ENCODE results near the gene RALB.
"Not testable (repeated sequence)": the region's sequence is repeated elsewhere in the genome, so short reads cannot be mapped to it uniquely, and the experiment has no call there.

RALB gene

GRCh38 chr2:120224735-120225548 is 27.7 kb upstream of the RALB start:
- no peak for DNase-seq (ENCODE audit: low spot score)

- DNase-seq (ENCODE audit: low spot score): no peak
These were observed 27.0 kb upstream of the RALB start for GRCh38 chr2:120225549-120226065.

GRCh38 chr2:120226316-120226715 is 26.3 kb upstream of the RALB start:
- DNase-seq (ENCODE audit: low spot score): no peak

GRCh38 chr2:120227111-120227991 is 25.3 kb upstream of the RALB start:
- no peak for DNase-seq (ENCODE audit: low spot score)

GRCh38 chr2:120228503-120228902 is 24.1 kb upstream of the RALB start:
- DNase-seq (ENCODE audit: low spot score): no peak

- DNase-seq (ENCODE audit: low spot score): no peak
These were observed 23.3 kb upstream of the RALB start for GRCh38 chr2:120229341-120229740.

DNA sequence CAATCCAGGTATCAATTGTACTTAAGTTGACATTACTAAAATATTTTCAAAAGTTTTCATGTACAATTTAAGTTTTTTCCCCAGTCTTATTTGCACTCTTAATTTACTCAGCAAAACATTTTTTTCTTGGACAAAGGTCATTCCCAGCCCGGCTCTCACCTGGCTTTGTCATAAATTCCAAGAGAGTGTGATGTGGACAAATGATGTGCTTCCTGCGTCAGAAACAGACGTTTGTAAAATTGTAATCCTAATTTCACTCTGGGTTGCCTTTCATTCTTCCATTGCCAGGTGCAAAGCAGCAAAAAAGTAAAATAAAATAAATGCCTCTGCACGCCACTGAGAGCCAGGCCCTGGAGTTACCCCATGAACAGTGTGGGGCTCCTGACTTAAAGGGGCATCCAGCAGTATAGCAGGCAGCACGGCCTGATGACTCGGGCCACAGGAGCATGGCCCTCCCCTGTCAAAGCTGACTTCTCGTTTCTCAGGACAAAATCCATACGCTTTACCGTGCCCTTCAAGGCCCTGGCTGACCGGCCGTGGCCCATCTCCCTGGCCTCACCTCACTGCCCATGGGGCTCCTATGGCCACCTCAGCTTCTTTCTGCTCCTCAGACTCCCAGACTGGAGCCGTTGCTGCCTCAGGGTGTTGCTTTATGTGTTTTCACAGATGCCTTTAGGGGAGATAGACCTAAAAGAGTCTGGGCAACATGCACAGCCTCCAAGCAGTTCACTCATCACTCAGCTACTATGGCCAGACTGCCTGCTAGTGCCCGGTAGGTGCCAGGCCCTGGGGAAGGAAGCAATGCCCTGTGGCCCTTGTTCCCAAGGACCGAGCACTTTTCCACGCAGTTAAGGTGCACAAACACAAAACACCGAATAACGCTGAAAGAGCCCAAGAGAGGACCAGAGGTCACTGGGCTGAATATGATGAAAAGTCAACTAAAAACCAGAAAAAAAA is 21.9 kb upstream of the RALB start:
- no peak for DNase-seq (ENCODE audit: low spot score)

DNA sequence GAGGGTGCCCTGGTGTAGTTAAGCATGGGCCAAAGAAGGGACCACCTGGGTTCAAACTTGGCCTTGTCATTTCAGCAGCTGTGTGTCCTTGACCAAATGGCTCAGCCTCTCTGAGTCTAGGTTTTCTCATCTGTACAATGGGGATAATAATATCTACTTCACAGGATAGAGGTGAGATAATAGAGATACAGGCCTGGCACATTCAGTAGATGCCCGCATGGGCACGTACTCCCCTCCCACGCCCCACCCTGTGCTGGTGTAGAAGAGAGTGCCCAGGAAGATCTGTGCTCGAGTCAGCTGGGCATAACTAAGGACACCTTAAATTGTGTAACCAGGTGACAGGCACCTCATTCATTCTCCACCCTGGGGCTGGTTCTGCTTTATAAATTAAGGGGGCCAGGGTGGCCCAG is 21.1 kb upstream of the RALB start:
- DNase-seq (ENCODE audit: low spot score): no peak

DNA sequence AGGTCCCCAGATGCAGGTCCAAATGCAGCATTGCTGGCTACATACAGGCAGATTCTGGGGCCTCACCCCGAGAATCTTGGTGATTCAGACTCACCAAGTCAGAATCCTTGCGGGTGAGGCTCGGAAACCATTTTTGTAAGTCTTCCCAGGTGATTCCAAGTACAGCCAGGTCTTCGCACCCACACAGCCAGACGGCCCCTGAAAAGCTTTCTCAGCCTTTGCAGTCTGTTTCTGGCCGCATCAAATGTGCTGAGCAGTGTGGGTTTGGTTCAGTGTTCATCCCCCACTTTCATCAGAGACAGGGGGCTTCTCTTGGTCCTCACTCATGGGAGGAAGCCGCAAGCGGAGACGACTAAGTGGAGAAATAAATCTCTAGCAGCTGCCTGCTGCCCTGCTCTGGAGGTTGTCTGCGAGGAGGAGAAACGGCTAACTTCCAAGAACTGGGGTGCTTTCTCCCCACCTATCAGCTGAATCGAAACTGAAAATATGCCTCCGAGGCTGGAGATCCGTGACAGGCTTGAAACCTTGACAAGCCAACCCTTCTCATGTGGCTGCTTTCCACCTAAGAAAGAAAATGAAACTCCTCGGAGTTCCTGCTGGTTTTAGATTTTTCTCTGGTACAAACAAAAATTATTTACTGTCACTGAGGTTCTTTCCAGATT is 20.5 kb upstream of the RALB start:
- DNase-seq (ENCODE audit: low spot score): no peak

- DNase-seq (ENCODE audit: low spot score): no peak
These were observed 19.4 kb upstream of the RALB start for GRCh38 chr2:120233292-120233691.

DNA sequence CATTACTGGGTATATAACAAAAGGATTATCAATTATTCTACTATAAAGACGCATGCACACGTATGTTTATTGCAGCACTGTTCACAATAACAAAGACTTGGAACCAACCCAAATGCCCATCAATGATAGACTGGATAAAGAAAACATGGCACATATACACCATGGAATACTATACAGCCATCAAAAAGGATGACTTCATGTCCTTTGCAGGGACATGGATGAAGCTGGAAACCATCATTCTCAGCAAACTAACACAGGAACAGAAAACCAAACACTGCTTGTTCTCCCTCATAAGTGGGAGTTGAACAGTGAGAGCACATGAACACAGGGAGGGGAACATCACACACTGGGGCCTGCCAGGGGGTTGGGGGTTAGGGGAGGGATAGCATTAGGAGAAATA is 17.5 kb upstream of the RALB start:
- DNase-seq (ENCODE audit: low spot score): not testable (repeated sequence)

GRCh38 chr2:120235681-120236080 is 17.0 kb upstream of the RALB start:
- no peak for DNase-seq (ENCODE audit: low spot score)

DNA sequence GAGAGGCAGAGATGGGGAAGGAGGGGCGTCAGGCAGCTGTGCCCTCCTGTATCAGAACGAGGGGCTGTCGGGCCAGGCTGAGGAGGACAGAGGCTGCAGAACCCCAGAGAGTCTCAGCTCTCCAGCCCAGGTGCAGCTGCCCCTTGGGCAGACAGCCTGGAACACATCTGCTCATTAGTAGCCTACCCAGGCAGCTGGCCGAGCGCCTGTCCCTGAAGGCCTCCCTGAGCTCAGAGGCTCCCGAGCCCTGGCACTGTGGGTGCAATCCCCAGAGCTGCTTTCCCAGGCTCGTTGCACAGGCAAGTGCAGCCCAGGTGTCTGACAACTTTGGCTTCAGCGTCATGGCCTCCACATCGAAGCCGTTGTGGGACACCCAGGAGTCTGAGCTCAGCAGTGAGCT is 16.3 kb upstream of the RALB start:
- no peak for DNase-seq (ENCODE audit: low spot score)

- DNase-seq (ENCODE audit: low spot score): no peak
These were observed 15.9 kb upstream of the RALB start for GRCh38 chr2:120236791-120237190.

DNA sequence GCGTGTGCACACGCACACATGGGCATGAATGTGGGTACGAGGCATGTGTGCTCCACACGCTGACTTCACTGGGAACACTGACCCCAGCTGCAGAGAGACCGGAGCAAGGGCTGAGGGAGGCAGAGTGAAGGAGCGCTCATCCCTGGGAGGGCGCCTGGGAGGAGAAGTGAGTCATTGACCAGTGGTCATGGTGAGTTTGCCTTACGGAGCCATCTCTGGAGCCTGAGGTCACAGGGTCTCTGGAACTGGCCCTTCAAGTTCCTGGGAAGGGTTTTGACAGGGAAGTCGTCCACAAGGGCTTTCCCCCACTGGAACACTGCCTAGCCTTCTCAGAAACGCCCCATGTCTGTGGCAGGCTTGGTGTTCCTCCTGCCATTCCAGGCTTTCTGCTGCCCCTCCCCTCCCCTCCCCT is 15.2 kb upstream of the RALB start:
- peak; percentile 68 for DNase-seq (ENCODE audit: low spot score)

DNA sequence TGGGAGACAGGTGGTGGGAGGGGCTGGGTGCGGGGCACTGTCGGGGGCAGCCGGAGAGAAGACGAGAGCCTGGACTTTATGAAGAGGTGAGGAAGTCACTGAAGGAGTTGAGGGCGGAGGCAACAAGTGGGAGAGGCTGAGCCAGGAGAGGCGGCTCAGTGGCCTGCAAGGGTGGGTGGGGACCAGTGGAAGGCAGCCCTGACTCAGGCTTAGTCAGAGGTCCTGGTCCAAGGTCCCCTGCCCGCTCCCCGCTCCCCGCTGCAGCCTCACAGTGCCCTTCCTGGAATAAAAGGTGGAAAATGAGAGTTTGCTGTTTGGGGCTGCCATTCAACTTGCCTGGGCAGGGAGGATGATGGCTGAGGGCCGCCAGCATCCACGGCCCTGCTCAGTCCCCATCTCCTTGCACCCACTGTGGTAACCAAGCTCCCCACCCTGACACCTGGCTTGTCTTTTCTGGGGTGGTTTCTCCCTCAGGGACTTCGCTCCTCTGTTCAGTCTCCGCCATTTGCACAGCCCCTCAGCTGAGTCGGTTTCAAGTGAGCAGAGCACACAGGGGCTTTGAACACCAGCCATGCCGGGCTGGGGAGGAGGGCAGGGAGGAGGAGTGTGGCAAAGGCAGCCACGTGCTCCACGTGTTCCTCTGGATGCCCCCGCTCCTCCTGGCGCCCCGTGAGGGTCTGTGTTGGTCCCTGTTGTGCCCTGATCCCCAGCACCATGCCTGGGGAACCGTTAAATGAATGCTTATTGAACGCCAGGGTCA is 13.7 kb upstream of the RALB start:
- DNase-seq (ENCODE audit: low spot score): peak; percentile 86

DNA sequence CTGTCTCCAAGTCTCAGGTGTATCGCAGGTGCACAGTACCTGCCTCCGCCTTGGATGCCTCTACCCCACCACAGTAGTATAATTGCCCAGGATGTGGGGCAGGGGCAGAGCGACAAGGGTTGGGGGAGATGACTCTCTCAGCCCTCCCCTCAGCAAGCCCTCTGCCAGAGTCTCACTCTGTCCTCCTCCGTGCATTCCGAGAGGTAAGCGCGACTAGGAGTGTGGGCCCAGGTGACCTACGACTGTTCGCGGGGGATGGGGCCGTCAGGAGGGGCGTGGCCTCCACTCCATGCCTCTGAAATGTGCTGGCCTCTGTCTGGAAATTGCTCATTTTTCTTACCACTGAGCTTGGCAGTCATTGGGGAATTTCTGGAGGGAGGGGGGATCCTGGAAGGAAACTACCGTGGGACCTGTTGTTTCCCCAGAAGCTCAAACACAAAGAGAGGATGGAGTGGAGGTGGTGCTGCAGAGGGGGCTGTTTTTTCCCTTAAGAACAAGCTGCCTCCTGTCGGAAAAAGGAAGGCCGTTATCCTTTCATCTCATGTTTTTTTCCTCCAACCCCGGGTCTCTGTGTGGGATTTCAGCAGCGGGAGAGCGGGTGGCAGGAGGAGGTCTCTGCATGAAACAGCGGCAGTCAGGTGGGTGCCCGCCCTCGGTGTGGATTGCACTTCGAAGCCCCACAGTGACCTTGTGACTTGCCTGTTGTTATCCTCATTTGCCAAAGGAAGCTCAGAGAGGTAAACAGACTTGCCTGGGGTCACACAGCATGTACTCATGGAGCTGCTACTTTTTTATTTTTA is 13.0 kb upstream of the RALB start:
- DNase-seq (ENCODE audit: low spot score): peak; percentile 42

- no peak for DNase-seq (ENCODE audit: low spot score)
These were observed 11.7 kb upstream of the RALB start for GRCh38 chr2:120240901-120241429.

DNA sequence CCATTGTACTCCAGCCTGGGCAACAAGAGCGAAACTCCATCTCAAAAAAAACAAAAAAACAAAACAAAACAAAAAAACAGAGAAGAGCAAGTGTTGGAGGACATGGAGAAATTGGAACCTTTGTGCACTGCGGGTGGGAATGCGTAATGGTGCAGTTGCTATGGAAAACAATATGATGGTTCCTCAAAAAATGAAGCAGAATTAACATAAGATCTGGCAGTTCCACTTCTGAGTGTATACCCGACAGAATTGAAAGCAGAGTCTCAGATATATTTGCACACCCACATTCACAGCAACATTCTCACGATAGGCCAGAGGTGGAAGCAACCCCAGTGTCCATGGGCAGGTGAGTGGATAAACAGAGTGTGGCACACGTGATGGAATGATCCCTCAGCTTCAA is 11.0 kb upstream of the RALB start:
- DNase-seq (ENCODE audit: low spot score): no peak

All from RKO (cell line).